Activated T-cell treated with anti-CD3 and anti-CD28 coated beads, Interleukin-2, amount 50 U/mL, for 1 hour (primary cell): ENCODE results near the gene FCER1G.

Experiments used
- DNase-seq: peaks from one replicate; pipeline ENCODE4 v3.0.0-alpha.2; 2020

FCER1G gene

GRCh38 chr1:161215076-161215475 lies at the start of gene FCER1G:
FCER1G (plus strand) TSS chr1:161215295; CDS start chr1:161215322, 27 bp downstream.
- no peak for DNase-seq

GRCh38 chr1:161165742-161166668 lies 49.1 kb upstream of the FCER1G start, which contains the start of gene PPOX:
PPOX (plus strand) TSS chr1:161166426; CDS start chr1:161166848, 422 bp downstream.
- DNase-seq, result peak; percentile 86

- no peak for DNase-seq
Observed at GRCh38 chr1:161166669-161167548, 48.2 kb upstream of the FCER1G start.

- DNase-seq, result no peak
Observed at GRCh38 chr1:161168906-161169305, 46.2 kb upstream of the FCER1G start.

- DNase-seq, result no peak
Observed at GRCh38 chr1:161171191-161171590, 43.9 kb upstream of the FCER1G start.

GRCh38 chr1:161171696-161172095 lies 43.4 kb upstream of the FCER1G start:
- no peak for DNase-seq

GRCh38 chr1:161172349-161172748 lies 42.7 kb upstream of the FCER1G start:
- no peak for DNase-seq

GRCh38 chr1:161172776-161173376 lies 42.2 kb upstream of the FCER1G start:
- DNase-seq, result no peak

- DNase-seq, result no peak
Observed at GRCh38 chr1:161173711-161174110, 41.4 kb upstream of the FCER1G start.

- DNase-seq, result no peak
Observed at GRCh38 chr1:161174911-161175310, 40.2 kb upstream of the FCER1G start.

- no peak for DNase-seq
Observed at GRCh38 chr1:161175771-161176453, 39.2 kb upstream of the FCER1G start.

- no peak for DNase-seq
Observed at GRCh38 chr1:161176468-161177111, 38.5 kb upstream of the FCER1G start.

GRCh38 chr1:161177112-161177935 lies 37.8 kb upstream of the FCER1G start, which contains the start of gene B4GALT3:
B4GALT3 (minus strand) TSS chr1:161177507; CDS start chr1:161176060, 1,447 bp downstream.
- peak; percentile 99 for DNase-seq

GRCh38 chr1:161177936-161178244 lies 37.2 kb upstream of the FCER1G start:
- no peak for DNase-seq

GRCh38 chr1:161179698-161180097 lies 35.4 kb upstream of the FCER1G start:
- no peak for DNase-seq

GRCh38 chr1:161180639-161181038 lies 34.5 kb upstream of the FCER1G start:
- DNase-seq, result no peak

GRCh38 chr1:161182214-161182613 lies 32.9 kb upstream of the FCER1G start:
- peak; percentile 50 for DNase-seq

- peak; percentile 66 for DNase-seq
Observed at GRCh38 chr1:161185282-161185682, 29.8 kb upstream of the FCER1G start.

GRCh38 chr1:161185732-161186311 lies 29.3 kb upstream of the FCER1G start:
- no peak for DNase-seq

- no peak for DNase-seq
Observed at GRCh38 chr1:161187311-161187710, 27.8 kb upstream of the FCER1G start.

GRCh38 chr1:161188381-161188780 lies 26.7 kb upstream of the FCER1G start:
- DNase-seq, result no peak
